ENCODE data around the gene GGPS1.
A peak's percentile ranks its signal among the peaks of the same experiment; 100 is the strongest.

Gene GGPS1

DNA sequence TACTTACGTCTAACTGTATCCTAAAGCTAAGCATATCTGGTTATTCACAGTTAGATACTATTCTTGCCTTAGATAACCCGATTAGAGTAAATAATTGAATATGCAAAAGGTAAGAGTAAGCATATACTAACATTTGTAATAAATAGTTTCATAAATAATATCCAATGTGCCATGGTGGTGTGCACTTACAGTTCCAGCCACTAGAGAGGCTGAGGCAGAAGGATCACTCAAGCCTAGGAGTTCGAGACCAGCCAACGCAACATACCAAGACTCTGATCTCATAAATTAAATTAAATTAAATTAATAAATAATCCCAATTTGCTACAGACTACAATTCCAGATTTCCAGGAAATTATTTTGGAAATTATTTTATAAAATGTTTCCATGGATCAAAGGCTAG, 12.6 kb upstream of the GGPS1 start:
- H3K27me3 ChIP-seq (ENCODE audit: insufficient read depth, low read length, poor library complexity) = no peaks in the 10 kb centered on the region

GRCh38 chr1:235317168-235317567, 11.2 kb upstream of the GGPS1 start:
- no peak for TF ChIP-seq EZH2 (IDR thresholded peaks at IDR 0.05; ENCODE audit: borderline replicate concordance, low read depth, low read length, severe bottlenecking)
- TF ChIP-seq, protein P1, sequence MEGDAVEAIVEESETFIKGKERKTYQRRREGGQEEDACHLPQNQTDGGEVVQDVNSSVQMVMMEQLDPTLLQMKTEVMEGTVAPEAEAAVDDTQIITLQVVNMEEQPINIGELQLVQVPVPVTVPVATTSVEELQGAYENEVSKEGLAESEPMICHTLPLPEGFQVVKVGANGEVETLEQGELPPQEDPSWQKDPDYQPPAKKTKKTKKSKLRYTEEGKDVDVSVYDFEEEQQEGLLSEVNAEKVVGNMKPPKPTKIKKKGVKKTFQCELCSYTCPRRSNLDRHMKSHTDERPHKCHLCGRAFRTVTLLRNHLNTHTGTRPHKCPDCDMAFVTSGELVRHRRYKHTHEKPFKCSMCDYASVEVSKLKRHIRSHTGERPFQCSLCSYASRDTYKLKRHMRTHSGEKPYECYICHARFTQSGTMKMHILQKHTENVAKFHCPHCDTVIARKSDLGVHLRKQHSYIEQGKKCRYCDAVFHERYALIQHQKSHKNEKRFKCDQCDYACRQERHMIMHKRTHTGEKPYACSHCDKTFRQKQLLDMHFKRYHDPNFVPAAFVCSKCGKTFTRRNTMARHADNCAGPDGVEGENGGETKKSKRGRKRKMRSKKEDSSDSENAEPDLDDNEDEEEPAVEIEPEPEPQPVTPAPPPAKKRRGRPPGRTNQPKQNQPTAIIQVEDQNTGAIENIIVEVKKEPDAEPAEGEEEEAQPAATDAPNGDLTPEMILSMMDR (IDR thresholded peaks at IDR 0.05; ENCODE audit: borderline replicate concordance, extremely low read depth, low read length, poor library complexity, severe bottlenecking) = no peak
- H3K36me3 ChIP-seq (ENCODE audit: insufficient read depth, low read length) = peaks cover 41% of the 10 kb centered on the region

More for the DNA sequence above, 12.6 kb upstream of the GGPS1 start:
- DNase-seq = no peak
- H3K27ac ChIP-seq (ENCODE audit: low read length) = no peak overlapping the region
- H4K20me1 ChIP-seq (ENCODE audit: insufficient read depth, low read length) = peaks cover 46% of the 10 kb centered on the region
- no peaks in the 10 kb centered on the region for H3K9me3 ChIP-seq (ENCODE audit: insufficient read depth, low read length, severe bottlenecking)
- no peak overlapping the region for H3K9ac ChIP-seq (ENCODE audit: low read depth, low read length)
- peaks cover 41% of the 10 kb centered on the region for H3K36me3 ChIP-seq (ENCODE audit: insufficient read depth, low read length)
- H3K79me2 ChIP-seq (ENCODE audit: insufficient read depth, low read length) = peaks cover 100% of the 10 kb centered on the region
- H3K4me1 ChIP-seq (ENCODE audit: insufficient read depth, low read length) = peaks cover 24% of the 10 kb centered on the region
- no peak overlapping the region for H3K4me3 ChIP-seq (ENCODE audit: low read depth in 1 of 2, low read length in 2 of 2)
- H3K4me2 ChIP-seq (ENCODE audit: insufficient read depth, low read length) = no peak overlapping the region
- no peak overlapping the region for H2AFZ ChIP-seq (ENCODE audit: low read depth, low read length)
- TF ChIP-seq EZH2 (IDR thresholded peaks at IDR 0.05; ENCODE audit: borderline replicate concordance, low read depth, low read length, severe bottlenecking) = no peak
- TF ChIP-seq, protein P1 (IDR thresholded peaks at IDR 0.05; ENCODE audit: borderline replicate concordance, extremely low read depth, low read length, poor library complexity, severe bottlenecking) = peak; percentile 5
- 0 out of 3 replicates have a peak, but pooled peaks have one; percentile 47 for ATAC-seq (ENCODE audit: insufficient read depth, low read depth)

GRCh38 chr1:235319255-235319654, 9.1 kb upstream of the GGPS1 start:
- Histone ChIP-seq H3K4me2 (ENCODE audit: insufficient read depth, low read length) (no peak overlapping the region), H2AFZ (ENCODE audit: low read depth, low read length) (no peak overlapping the region), H4K20me1 (ENCODE audit: insufficient read depth, low read length) (peaks cover 54% of the 10 kb centered on the region), H3K79me2 (ENCODE audit: insufficient read depth, low read length) (peaks cover 100% of the 10 kb centered on the region), H3K27ac (ENCODE audit: low read length) (no peak overlapping the region), H3K9ac (ENCODE audit: low read depth, low read length) (no peak overlapping the region), H3K27me3 (ENCODE audit: insufficient read depth, low read length, poor library complexity) (no peaks in the 10 kb centered on the region), H3K36me3 (ENCODE audit: insufficient read depth, low read length) (peaks cover 55% of the 10 kb centered on the region), H3K4me3 (ENCODE audit: low read depth in 1 of 2, low read length in 2 of 2) (no peak overlapping the region), H3K9me3 (ENCODE audit: insufficient read depth, low read length, severe bottlenecking) (no peaks in the 10 kb centered on the region), H3K4me1 (ENCODE audit: insufficient read depth, low read length) (peaks cover 36% of the 10 kb centered on the region)
- no peak for ATAC-seq (ENCODE audit: insufficient read depth, low read depth)
- no peak for DNase-seq
- TF ChIP-seq EZH2 (IDR thresholded peaks at IDR 0.05; ENCODE audit: borderline replicate concordance, low read depth, low read length, severe bottlenecking) = no peak
- TF ChIP-seq, protein P1 (IDR thresholded peaks at IDR 0.05; ENCODE audit: borderline replicate concordance, extremely low read depth, low read length, poor library complexity, severe bottlenecking) = no peak

More at GRCh38 chr1:235317168-235317567, 11.2 kb upstream of the GGPS1 start:
- H3K9me3 ChIP-seq (ENCODE audit: insufficient read depth, low read length, severe bottlenecking) = no peaks in the 10 kb centered on the region
- ATAC-seq (ENCODE audit: insufficient read depth, low read depth) = no peak
- H3K9ac ChIP-seq (ENCODE audit: low read depth, low read length) = no peak overlapping the region
- no peaks in the 10 kb centered on the region for H3K27me3 ChIP-seq (ENCODE audit: insufficient read depth, low read length, poor library complexity)
- DNase-seq = no peak
- H4K20me1 ChIP-seq (ENCODE audit: insufficient read depth, low read length) = peaks cover 50% of the 10 kb centered on the region
- H3K4me2 ChIP-seq (ENCODE audit: insufficient read depth, low read length) = no peak overlapping the region
- H3K4me1 ChIP-seq (ENCODE audit: insufficient read depth, low read length) = peaks cover 24% of the 10 kb centered on the region
- no peak overlapping the region for H3K4me3 ChIP-seq (ENCODE audit: low read depth in 1 of 2, low read length in 2 of 2)
- H3K27ac ChIP-seq (ENCODE audit: low read length) = peak overlapping the region; percentile 26; the same call in 1 of the 2 replicates
- peaks cover 100% of the 10 kb centered on the region for H3K79me2 ChIP-seq (ENCODE audit: insufficient read depth, low read length)
- no peak overlapping the region for H2AFZ ChIP-seq (ENCODE audit: low read depth, low read length)
